BJ (cell line): ENCODE data around the gene HEBP1. TPM values are rescaled to one million over a fixed set of nuclear protein-coding genes. Genes with fewer than 3 reads are reported as not detected.

Experiments used
- CTCF ChIA-PET: fragments of 350-600 bp; formaldehyde crosslinking; extraction: SDS; loops from one replicate; lab custom pipeline; 2021; ENCODE audit warnings: antibody characterized with exemption, inconsistent platforms; lab: Yijun Ruan, JAX
- POLR2A ChIA-PET: fragments of 300-600 bp; sonication (Branson Sonifier 250); formaldehyde crosslinking; extraction: SDS; loops from one replicate; lab custom pipeline; 2021; ENCODE audit warnings: antibody characterized with exemption; lab: Charles Lee
- DNase-seq: peaks from one replicate; pipeline ENCODE4 v3.0.0-alpha.2; 2011; ENCODE audit warnings: low read depth
- H3K27me3 ChIP-seq: 2 replicates; pipeline ENCODE4 v1.6.0; 2011; ENCODE audit warnings: low read length; ENCODE audit not compliant: control insufficient read depth, insufficient read depth
- H3K36me3 ChIP-seq: 2 replicates; pipeline ENCODE4 v1.5.1; 2011; ENCODE audit warnings: low read length; ENCODE audit not compliant: control insufficient read depth, insufficient read depth
- H3K4me3 ChIP-seq: 2 replicates; pipeline ENCODE4 v1.5.1; 2011; ENCODE audit warnings: low read depth, mild to moderate bottlenecking, control low read depth, low read length
- CTCF ChIP-seq: IDR thresholded peaks from 2 replicates; pipeline ENCODE4 v1.5.1; 2011; ENCODE audit warnings: low read depth, mild to moderate bottlenecking, control low read depth, inconsistent platforms, low read length, moderate library complexity; ENCODE audit not compliant: insufficient read depth
- polyA plus RNA-seq: library from polyadenylated mRNA; depleted of rRNA; stranded (reverse); fragments of >200 nt; gene quantifications from 2 replicates; pipeline ENCODE4 v1.2.3, GENCODE V29; 2011

HEBP1 gene
- polyA plus RNA-seq, 1 experiment, result 41.9 TPM

- no peak overlapping the region for H3K4me3 ChIP-seq
- ChIA-PET POLR2A (no interaction called here), CTCF (no interaction called here)
- H3K27me3 ChIP-seq, result no peaks in the 10 kb centered on the region
- no peaks in the 10 kb centered on the region; the same call in 1 of the 2 replicates for H3K36me3 ChIP-seq
- DNase-seq, result no peak
- TF ChIP-seq CTCF, result no peak
Observed at GRCh38 chr12:12933742-12934141, 66.3 kb downstream of the HEBP1 start.

DNA sequence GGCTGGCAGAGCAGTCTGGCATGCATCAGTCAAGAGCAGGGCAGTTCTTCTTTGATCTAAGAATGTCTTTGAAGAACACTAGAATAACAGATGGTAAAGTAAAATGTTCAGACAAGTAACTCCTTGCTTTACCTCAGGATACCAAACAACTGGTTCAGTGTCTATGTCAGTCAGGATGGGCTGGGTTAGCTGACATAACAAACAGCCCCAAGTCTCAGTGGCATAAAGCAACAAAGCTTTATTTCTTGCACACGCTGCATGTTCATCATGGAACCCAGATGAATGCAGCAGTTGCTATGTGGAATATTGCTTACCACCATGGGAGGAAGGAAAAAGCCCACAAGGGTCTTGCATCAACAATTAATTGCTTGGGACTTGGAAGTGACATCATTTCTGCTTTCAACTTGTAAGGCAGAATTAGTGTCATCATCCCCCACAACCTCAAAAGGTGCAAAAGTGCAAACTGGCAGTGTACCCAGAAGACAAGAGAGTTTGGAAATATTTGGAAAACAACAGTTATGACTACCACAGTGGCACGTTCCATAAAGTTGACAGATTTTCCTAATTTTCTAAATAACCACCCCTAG is 69.3 kb downstream of the HEBP1 start:
- CTCF ChIA-PET, result interaction anchor here (0.9 kb wide), 1 partner anchor 14 kb away, joined by 3 read pairs; no protein-coding TSS in a partner anchor
- H3K27me3 ChIP-seq, result no peaks in the 10 kb centered on the region
- POLR2A ChIA-PET, result no interaction called here
- TF ChIP-seq CTCF, result no peak
- H3K36me3 ChIP-seq, result no peaks in the 10 kb centered on the region; the same call in none of the 2 replicates
- DNase-seq, result no peak
- H3K4me3 ChIP-seq, result no peak overlapping the region

DNA sequence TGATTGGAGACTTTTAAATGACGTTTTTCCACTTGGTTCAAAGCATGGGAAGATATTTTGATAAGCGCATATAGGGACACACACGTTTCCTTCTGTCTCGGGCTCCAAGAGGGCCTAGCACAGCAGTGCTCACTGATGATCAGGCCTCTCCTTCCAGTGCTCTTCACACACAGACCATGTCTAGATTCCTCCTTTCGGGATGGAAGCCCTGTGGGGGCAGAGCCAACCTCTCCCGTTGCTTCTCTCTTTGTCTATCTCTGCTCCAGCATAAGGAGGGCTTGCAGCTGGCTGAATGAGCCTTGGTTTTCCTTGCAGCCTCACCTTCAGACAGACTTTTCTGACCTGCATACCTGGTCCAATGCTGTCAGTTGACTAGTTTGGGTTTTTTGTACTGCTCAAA is 70.4 kb downstream of the HEBP1 start:
- H3K4me3 ChIP-seq, result no peak overlapping the region
- DNase-seq, result no peak
- ChIA-PET CTCF (interaction anchor here (0.9 kb wide), 1 partner anchor 13 kb away, joined by 3 read pairs; no protein-coding TSS in a partner anchor), POLR2A (no interaction called here)
- H3K27me3 ChIP-seq, result no peaks in the 10 kb centered on the region
- TF ChIP-seq CTCF, result no peak
- no peaks in the 10 kb centered on the region; the same call in none of the 2 replicates for H3K36me3 ChIP-seq

DNA sequence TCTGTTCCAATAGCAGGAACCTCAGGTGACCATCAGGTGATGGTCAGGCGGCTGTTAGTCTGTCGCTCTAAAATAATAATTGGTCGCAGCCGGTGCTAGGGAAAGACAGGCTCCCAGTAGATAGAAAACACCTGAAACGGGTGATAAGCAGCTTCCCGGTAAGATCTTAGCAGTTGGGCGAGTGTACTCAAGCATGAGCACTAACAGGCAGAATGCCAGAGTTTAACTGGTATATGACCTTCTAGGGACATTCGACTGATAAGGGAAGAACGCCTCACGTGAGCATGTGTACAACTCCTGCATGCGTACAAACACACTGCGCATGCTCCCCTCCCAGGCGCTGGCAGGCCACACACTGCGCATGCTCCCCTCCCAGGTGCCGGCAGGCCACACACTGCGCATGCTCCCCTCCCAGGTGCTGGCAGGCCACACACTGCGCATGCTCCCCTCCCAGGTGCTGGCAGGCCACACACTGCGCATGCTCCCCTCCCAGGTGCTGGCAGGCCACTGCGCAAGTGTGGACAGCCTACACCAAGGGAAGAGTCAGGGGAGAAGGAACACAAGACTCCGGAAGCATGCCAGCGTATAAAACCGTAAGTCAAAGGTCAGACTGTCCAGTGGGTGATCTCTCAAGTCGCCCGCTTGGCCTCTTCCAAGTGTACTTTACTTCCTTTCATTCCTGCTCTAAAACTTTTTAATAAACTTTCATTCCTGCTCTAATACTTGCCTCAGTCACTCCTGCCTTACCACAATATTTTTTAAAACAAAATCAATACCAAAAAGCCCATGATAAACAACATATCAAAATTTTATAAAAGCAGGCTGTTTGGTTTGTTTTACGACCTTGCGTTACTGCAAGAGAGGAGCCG is 72.6 kb downstream of the HEBP1 start:
- Histone ChIP-seq H3K27me3 (no peaks in the 10 kb centered on the region), H3K4me3 (0 out of 2 replicates have a peak overlapping the region, but pooled peaks have one; percentile 15), H3K36me3 (no peaks in the 10 kb centered on the region; the same call in none of the 2 replicates)
- ChIA-PET POLR2A (no interaction called here), CTCF (interaction anchor here (2.9 kb wide), 1 partner anchor 11 kb away, joined by 18 read pairs; no protein-coding TSS in a partner anchor)
- TF ChIP-seq CTCF, result no peak
- DNase-seq, result no peak

GRCh38 chr12:12926571-12927071 is 73.4 kb downstream of the HEBP1 start:
- H3K4me3 ChIP-seq, result no peak overlapping the region
- no peak for DNase-seq
- TF ChIP-seq CTCF, result no peak
- H3K27me3 ChIP-seq, result no peaks in the 10 kb centered on the region
- ChIA-PET POLR2A (no interaction called here), CTCF (interaction anchor here (2.9 kb wide), 1 partner anchor 11 kb away, joined by 18 read pairs; no protein-coding TSS in a partner anchor)
- H3K36me3 ChIP-seq, result no peaks in the 10 kb centered on the region; the same call in none of the 2 replicates
